Muscle of arm (tissue), 12 donors: ENCODE measurements around the gene GPR65. TPM values are rescaled to one million over a fixed set of nuclear protein-coding genes. Genes with fewer than 3 reads are reported as not detected.

Experiments
- DNase-seq: peaks from one replicate; pipeline ENCODE4 v3.0.0-alpha.2; 2013
- polyA plus RNA-seq, 12 donors: library from polyadenylated mRNA; unstranded; fragments of 120-200 nt; gene quantifications; one replicate each; pipeline ENCODE4 v1.2.1, GENCODE V29; 2013; ENCODE audit not compliant: insufficient read length in 12 of 12

GPR65 gene
- polyA plus RNA-seq, 12 donors: 0.24 to 1.3 (median 0.45) TPM; not detected in 2

DNA sequence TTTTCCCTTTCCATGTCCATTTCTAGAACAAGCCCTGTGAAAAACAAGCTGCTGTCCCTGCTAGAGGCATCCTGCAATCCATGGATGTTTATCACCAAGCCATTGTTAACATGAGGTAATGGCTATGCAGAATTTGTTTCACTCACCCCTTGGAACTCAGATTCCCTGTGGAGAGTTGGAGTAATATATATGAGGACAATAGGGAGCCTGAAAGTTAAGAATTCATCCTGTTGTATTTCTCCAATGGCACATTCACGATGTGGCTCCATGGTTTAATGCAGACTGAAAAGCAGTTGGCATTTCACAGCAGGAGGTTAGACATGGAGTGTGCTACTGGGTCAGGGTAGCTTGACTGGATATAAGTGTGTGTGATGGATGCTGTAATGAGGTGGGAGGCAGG lies 32.4 kb downstream of the GPR65 start:
- no peak for DNase-seq

GRCh38 chr14:88039197-88039596 lies 34.3 kb downstream of the GPR65 start:
- no peak for DNase-seq

- no peak for DNase-seq
Observed at GRCh38 chr14:88040146-88040545, 35.2 kb downstream of the GPR65 start.

- no peak for DNase-seq
Observed at GRCh38 chr14:88043529-88044443, 38.9 kb downstream of the GPR65 start.

- no peak for DNase-seq
Observed at GRCh38 chr14:88044444-88044758, 39.5 kb downstream of the GPR65 start.

DNA sequence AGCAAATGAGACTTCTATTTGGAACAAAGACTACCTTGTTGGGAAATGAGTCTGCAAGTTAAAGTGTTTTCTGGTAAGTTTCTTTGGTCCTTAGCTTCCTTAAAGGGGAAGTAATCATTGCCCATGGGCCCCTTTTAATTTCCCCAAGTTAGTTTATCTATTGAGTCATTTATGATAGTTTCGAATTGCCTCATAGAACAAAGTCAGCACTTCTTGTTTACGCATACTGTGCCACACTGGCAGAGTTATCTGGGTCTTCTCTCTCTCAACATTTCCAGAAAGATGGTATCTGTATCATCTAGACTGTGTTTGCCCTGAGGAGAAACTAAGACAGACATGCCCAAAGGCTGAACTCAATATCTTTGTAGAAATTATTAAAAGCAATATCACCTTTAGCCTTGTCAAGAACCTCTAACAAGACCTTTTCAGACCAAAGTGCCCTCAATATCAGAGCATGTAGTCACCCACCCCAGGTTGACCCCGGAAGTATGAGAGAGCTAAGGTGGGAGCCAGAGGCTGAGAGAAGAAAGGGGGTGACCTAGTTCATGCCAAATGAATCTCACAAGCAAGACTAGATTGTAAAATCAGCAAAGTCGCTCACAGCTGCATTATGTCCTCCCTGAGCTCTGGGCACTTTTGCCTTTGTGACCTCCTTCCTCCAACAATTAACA lies 40.0 kb downstream of the GPR65 start:
- no peak for DNase-seq

GRCh38 chr14:88045705-88046104 lies 40.8 kb downstream of the GPR65 start:
- DNase-seq: peak; percentile 12

GRCh38 chr14:88048351-88048750 lies 43.4 kb downstream of the GPR65 start:
- no peak for DNase-seq

DNA sequence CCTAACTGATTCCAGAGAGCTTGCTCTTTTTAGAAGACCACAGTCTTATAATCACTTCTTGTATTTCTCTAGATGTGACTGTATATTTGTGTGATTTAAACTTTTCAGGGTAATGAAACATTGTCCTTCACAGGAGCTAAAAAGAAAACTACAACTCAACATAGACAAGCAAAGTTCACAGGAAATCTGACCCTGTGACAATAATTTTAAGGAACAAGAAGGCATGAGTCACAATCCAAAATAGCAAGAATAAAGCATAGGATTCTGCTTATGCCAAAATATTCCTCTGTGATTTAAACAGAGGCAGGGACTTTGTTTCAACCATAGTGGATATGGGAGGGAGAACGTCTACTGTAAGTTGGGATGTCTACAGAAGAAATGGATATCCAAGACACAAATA lies 44.3 kb downstream of the GPR65 start:
- no peak for DNase-seq

DNA sequence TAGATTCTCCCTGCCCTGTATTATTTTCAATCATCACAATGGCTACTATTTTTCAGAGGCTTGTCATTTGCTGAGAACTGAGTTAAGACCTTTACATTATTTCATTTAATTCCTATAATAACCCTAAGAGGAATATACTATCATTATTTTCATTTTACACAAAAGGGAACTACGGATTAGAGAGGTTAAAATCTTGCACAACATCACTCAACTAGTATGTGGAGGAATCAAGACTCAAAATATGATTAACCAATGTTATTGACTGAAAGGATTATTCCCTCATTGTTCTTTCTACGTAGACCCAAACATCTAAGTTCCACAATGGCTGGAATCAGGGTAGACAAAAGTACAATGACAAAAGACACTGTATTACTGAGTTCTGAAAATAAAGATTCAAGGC lies 45.0 kb downstream of the GPR65 start:
- DNase-seq: no peak

- DNase-seq: no peak
Observed at GRCh38 chr14:88060576-88060975, 55.6 kb downstream of the GPR65 start.

DNA sequence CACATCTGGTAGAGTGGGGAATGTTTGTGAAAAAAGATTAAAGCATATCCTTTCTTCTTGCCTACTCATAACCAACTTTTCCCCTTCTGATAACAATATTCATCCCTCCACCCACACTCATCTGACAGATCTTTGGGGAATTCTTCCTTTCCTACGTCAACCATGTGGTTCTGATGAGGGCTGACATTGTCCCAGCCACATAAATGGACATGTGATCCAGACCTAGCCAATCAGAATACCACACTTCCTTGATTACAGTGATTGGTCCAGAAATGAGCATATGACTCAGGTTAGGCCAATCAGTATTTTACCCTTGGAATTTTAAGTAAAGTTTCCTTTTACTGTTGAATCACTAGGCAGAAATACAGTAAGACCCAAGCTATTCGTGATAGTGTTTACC lies 58.9 kb downstream of the GPR65 start:
- no peak for DNase-seq

Other genes with a start within 250 kb of the GPR65 start
- gene GALC, start 12.0 kb upstream of the GPR65 start, polyA plus RNA-seq: 10 to 100 TPM in 11 of 12 donors, not detected in 1; 19.3 to 31.9 (median 25.2) TPM